GM19438 (cell line): ENCODE measurements around the gene CFAP58.
A peak's percentile ranks its signal among the peaks of the same experiment; 100 is the strongest.

ENCODE experiments used
- ATAC-seq: cut with Tn5 transposase; IDR thresholded peaks from one replicate; pipeline ENCODE4 v1.9.1; 2021; ENCODE audit warnings: low read depth; ENCODE audit not compliant: unreplicated experiment

Gene CFAP58

DNA sequence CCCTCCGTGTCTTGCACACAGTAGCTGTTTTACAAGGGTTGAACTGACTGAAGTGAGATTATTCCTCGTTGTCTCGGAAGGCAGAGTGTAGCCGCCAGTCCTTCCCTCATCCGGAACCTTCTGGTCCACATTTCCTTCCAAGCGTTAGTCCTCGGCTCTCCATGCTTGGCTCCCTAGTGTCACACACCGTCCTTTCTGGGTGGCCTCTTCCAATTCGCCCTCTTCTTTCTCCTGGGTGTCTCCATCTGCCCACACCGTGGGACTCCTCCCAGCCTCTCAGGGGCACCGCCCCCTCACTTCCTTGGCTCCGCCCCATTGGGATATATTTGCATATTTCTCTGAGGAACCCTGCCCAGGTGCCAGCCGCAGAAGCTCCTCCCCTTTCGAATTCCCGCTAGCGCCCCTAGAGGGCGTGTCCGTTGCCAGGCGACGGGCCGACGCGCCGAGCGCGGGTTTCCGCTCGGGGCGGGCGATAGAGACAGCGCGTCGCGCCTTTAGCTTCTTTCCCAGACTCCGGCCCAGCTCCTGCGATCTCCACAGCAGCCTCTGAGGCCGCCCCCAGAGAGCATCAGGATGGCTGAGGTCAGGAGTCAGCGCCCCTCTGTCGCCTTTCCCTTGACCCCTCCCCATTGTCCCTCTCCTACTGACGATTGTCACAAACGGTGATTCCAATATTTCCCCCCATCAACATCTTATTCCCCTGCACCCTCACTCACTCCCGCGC lies at the start of gene CFAP58:
Gene CFAP58, plus strand, starts transcription at position 509 of the 724 bp plus-strand sequence. Its CDS starts 65 bp downstream, at position 574.
- ATAC-seq, result peak; percentile 62

- ATAC-seq, result no peak
Observed at GRCh38 chr10:104304356-104304745, 49.3 kb upstream of the CFAP58 start.

DNA sequence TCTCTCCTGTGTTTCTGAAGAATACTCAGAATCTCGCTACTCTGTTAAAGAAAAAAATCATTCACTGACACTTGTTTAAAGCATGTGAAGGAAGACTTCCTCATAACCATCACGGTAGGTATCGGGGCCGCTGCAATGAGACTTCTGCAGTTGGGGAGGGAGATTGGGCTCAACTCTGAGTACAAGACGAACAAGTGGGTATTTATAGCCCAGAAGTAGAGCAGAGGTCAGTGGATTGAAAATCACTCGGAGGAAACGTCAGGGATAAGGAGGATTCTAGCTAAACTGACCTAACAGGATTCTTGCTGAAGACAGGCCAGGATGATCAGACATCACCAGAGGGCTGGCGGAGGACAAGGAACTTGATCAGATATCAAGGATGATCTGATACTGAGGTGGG lies 48.7 kb upstream of the CFAP58 start:
- ATAC-seq, result no peak

DNA sequence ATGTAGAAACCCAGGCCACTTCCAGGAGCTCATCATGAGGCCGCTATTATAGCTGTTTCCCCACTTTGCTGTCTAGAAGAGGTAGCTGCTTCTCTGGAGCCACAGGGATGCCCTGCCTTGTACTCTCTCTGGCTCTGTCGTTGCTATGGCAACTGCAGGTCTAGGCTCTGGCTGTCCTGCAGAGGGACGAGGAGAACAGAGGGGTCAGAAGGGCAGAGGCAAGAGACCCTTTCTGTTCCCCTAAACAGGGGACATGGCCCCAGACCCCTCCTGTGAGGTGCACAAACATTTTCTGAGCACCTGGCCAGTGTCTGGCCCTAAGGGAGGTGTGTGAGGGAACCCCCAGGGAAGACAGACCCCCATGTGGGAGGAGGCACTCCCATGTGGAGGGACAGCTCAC lies 46.7 kb upstream of the CFAP58 start:
- no peak for ATAC-seq

DNA sequence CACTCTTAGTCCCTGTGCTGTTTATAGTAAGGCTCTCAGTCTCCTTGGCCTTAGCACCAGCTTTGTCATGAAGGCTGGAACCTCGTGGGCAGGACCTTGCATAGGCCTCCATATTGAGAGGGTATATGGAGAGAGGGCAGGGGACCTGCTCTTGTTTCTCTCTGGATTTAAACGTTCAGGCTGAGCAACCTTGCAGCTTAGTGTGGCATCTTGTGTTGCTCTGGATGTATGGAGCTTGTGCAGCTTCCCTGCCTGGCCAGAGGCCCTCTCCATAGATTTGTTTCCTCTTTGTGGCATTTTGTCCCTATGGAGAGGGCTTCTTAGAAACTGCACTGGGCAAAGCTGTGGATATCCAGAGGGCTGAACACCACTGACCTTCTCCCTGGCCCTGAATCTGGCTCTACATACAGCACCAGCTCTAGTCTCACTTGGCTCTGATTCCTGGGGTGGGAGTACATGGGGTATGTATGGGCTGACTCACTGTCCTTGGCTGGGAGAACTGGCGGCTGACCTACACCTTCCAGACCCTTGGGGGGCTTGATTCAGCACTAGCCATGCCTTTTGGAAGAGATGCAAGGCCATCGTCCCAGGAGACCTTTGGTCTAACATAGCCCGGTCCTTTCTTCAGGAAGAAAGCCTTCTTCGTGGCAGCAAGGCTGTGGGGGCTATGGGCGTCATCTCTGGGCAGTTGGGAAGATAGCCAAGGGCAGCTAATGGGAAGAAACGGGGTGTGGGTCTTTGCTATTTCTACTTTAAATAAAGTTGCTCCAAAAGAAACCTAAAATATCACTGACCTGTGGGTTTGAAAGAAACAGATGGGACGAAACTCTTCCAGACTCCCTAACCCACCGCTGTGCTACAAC lies 45.8 kb upstream of the CFAP58 start:
- ATAC-seq, result no peak

DNA sequence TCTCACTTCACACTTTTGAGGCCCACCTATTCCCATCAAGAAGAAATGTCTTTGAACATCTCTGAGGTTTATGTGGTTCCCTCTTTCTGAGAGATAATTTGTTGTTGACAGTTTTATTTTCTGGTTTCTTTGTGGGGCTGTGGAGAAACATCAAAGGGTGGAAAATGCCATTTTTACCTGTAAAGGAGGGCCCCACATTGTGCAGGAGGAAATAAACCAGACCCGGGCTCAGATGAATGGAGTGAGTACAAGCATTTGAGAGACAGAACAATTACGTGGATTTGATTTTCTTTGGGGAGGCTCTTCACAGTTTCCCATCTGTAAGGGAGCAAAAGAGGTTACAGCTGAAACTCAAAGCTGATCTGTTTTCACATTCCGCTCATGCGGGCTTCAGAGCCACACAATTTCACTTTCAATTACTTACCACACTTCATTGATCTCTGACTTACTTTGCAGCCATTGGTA lies 45.2 kb upstream of the CFAP58 start:
- peak; percentile 75 for ATAC-seq

GRCh38 chr10:104309980-104310978 lies 43.4 kb upstream of the CFAP58 start:
- no peak for ATAC-seq

DNA sequence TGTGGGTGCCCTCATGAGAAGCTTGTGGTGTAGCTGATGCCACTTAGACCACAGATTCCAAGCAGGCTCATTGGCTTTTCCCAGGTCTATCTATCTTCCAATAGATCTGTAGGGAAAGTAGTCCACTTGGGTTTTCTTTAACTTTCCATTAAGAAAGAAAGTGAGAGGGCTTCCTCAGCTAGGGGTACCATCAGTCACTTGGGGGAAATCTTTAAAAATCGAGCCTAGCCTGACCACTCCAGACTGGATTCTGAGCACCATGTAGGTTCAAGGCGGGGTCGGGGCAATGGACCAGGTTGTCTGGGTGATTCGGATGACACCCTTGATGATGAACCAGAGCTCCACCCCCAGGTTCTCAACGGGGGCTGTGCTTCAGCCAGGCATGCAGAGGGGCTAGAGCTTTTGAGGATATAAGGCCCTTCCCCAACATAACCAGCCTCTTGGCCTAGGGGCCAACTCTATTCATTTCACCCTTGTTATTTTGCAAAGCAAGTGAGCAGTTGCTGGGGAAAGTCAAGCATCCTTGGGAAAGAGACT lies 42.4 kb upstream of the CFAP58 start:
- ATAC-seq, result no peak

DNA sequence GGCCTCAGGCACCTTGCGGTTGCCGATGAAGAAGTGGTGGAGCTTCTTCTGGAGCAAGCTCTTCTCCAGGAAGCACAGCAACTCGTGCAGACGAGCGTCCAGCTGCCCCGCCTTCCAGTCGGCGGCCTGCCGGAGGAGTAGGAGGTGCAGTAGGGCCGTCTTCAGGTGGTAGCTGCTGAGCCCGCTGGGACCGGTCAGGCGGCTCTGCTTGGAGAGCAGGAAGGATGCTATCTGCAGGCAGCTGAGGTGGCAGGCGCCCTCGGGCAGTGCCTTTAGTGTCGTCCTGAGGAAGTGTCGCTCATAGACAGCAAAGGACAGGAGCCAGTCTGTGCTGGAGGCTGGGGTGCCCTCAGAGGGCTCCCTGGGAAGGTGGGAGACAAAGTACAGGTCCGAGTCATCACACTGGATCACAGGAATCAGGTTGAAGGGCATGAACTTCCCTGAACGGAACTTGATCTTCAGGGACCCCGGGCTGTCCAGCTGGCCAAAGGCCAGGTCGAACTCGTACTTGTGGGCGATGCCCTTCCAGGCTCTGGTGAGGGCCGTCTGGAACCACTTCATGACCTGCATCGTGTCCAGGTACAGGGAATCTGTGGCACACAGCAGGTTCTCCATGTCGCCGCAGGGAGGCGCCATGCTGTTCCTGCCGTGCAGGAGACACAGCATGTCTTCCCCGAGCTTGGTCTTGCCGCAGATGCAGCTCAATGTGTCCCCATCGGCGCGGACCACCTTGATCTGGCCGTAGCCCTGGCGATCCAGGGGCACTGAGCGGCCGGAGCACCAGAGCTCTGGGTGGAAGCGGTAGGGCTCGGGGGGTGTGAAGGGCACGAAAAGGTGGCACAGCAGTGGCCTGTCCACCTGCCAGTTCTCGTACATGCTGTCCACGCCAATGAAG lies 38.8 kb upstream of the CFAP58 start:
- ATAC-seq, result no peak

DNA sequence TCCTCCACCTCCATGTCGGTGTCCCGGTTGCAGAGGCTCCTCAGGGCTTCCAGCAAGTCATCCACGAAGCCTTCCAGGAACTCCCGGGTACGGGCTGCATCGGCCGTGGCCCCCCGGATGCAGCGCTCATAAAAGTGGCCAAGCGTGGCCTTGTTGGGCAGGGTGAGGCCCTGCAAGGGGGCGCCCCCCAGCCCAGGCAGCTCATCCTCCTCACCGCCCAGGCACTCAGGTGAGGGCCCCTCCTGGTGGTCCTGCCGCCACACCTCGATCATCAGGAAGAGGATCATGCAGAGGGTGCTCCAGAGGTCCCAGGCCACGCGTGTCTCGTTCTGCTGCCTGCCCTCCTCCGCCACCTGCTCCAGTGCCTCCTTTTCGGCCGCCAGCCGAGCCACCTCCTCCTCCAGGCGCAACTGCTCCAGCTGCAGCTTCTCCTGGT lies 38.1 kb upstream of the CFAP58 start:
- no peak for ATAC-seq

DNA sequence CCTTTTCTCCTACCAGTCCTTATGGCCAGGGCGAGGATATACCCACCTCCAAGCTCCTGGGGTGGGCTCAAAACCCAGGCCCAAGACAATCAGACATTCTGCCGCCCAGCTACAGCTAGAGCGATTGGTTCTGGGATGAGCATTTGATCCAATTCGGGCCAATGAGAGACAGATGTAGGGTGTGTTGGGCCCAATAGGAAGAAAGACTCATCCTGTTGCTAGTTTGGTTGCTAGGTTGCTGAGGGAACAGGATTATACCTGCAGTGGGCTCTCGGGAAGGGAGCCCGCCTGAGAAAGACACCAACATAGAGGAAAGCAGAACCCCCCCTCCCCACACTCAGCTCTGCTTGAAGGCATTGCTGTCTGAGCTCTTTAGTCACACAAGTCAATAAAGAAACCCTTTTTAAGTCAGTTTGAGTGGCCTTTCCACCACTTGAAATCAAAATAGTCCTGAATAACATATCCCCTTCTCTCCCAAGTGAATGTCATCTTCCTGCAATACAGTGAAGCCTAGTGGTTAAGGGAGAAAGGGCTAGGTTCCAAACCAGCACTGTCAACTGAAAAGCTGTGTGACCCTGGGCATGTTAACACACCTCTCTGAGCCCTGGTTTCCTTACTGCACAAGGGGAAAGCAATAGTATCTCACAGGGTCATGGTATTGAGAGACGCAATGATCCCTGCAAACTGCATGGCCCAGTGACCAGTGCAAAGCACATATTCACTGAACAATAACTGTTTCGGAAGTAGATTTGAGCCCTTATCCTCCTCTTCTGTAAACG lies 37.1 kb upstream of the CFAP58 start:
- ATAC-seq, result no peak

- no peak for ATAC-seq
Observed at GRCh38 chr10:104317269-104317710, 36.3 kb upstream of the CFAP58 start.

- ATAC-seq, result no peak
Observed at GRCh38 chr10:104317726-104318299, 35.8 kb upstream of the CFAP58 start.

- ATAC-seq, result no peak
Observed at GRCh38 chr10:104318326-104318725, 35.3 kb upstream of the CFAP58 start.

DNA sequence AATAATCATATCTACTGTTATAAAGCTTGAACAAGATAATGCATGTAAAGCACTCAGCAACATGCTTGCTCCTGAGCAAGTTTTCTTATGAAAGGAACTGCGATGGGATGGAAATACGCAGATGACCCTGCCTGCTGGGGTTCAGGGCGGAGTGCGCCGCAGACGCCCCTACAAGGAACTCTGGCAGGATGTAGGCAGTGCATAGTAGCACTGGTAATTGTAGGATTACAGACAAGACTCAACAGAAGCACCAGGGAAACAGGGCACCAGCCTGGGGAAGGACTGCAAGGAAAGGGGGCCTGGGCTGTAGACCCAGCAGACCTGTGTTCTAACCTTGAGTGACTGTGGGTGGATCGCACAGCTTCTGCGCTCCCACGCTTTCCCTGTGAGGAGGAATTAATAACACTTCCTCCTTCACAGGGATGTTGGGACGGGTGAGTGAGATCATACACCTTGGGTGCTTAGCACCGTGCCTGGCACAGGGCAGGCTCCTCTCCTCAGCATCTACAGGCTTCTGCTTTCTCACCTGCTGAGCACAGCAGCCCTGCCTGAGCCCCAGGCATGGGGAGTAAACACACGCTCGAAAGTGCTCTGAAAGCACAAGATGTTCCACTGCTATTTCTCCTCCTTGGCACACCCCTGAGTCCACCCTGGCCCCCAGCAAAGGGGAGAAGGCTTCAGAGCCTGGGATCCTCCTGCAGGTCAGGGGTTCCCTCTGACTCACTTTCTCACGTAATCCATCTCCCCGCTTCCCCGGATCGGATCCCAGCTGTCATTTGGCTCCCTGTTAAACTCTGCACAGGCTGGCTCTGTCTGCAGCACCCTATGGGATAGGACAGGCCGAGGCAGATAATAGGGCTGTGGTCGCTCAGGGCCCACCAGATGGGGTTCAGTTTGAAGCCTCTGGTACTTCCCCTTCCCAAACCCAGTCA lies 34.6 kb upstream of the CFAP58 start:
- no peak for ATAC-seq

DNA sequence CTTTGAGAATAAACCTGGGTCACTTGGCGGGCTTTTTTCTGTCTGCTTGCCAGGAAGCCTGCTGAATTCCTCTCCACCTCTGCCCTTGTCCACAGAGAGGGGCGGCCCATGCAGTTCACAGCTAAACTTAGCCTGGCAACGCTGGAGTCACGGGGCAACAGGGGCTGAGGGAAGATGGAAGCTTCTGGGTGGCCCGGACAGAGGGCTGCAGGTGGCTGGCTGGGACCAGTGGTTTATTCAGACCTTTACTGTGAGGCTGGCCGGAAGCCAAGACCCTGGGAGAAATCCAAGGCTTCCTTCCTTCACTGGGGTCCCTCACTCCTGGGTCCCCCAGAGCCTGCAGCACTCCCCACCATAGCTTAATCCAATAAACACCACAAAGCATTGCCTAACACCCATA lies 32.4 kb upstream of the CFAP58 start:
- no peak for ATAC-seq
